ENCODE results near the gene MT2A.

Gene MT2A

GRCh38 chr16:56606071-56606475, 2.3 kb upstream of the MT2A start:
- Histone ChIP-seq H3K4me3 (ENCODE audit: low read length) (no peak overlapping the region), H3K4me1 (ENCODE audit: insufficient read depth, low read length) (peaks cover 24% of the 10 kb centered on the region), H2AFZ (ENCODE audit: low read depth, low read length) (no peak overlapping the region), H3K27me3 (ENCODE audit: insufficient read depth, low read length) (peaks cover 36% of the 10 kb centered on the region), H3K9me3 (ENCODE audit: low read length) (no peaks in the 10 kb centered on the region), H3K36me3 (ENCODE audit: insufficient read depth, low read length) (no peaks in the 10 kb centered on the region)

- no peak overlapping the region for H3K4me3 ChIP-seq (ENCODE audit: low read length)
- H3K36me3 ChIP-seq (ENCODE audit: insufficient read depth, low read length) = no peaks in the 10 kb centered on the region
- H3K4me1 ChIP-seq (ENCODE audit: insufficient read depth, low read length) = peaks cover 24% of the 10 kb centered on the region
- no peaks in the 10 kb centered on the region for H3K9me3 ChIP-seq (ENCODE audit: low read length)
- H3K27me3 ChIP-seq (ENCODE audit: insufficient read depth, low read length) = peaks cover 35% of the 10 kb centered on the region
- no peak overlapping the region for H2AFZ ChIP-seq (ENCODE audit: low read depth, low read length)
Observed at GRCh38 chr16:56606476-56607108, 1.8 kb upstream of the MT2A start.

GRCh38 chr16:56607109-56607618, 1.2 kb upstream of the MT2A start:
- Histone ChIP-seq H3K36me3 (ENCODE audit: insufficient read depth, low read length) (no peaks in the 10 kb centered on the region), H3K27me3 (ENCODE audit: insufficient read depth, low read length) (peaks cover 35% of the 10 kb centered on the region), H3K4me3 (ENCODE audit: low read length) (no peak overlapping the region), H3K9me3 (ENCODE audit: low read length) (no peaks in the 10 kb centered on the region), H2AFZ (ENCODE audit: low read depth, low read length) (no peak overlapping the region), H3K4me1 (ENCODE audit: insufficient read depth, low read length) (peaks cover 24% of the 10 kb centered on the region)

GRCh38 chr16:56607675-56608042, 725 bp upstream of the MT2A start:
- peaks cover 37% of the 10 kb centered on the region for H3K27me3 ChIP-seq (ENCODE audit: insufficient read depth, low read length)
- H3K4me3 ChIP-seq (ENCODE audit: low read length) = no peak overlapping the region
- H2AFZ ChIP-seq (ENCODE audit: low read depth, low read length) = no peak overlapping the region

GRCh38 chr16:56608876-56609462, 585 bp downstream of the MT2A start:
- Histone ChIP-seq H3K4me3 (ENCODE audit: low read length) (peak overlapping the region; percentile 40), H3K27me3 (ENCODE audit: insufficient read depth, low read length) (peaks cover 40% of the 10 kb centered on the region), H3K4me1 (ENCODE audit: insufficient read depth, low read length) (peaks cover 24% of the 10 kb centered on the region), H2AFZ (ENCODE audit: low read depth, low read length) (peak overlapping the region; percentile 64), H3K36me3 (ENCODE audit: insufficient read depth, low read length) (no peaks in the 10 kb centered on the region), H3K9me3 (ENCODE audit: low read length) (no peaks in the 10 kb centered on the region)

More at GRCh38 chr16:56607675-56608042, 725 bp upstream of the MT2A start:
- Histone ChIP-seq H3K36me3 (ENCODE audit: insufficient read depth, low read length) (no peaks in the 10 kb centered on the region), H3K4me1 (ENCODE audit: insufficient read depth, low read length) (peaks cover 24% of the 10 kb centered on the region), H3K9me3 (ENCODE audit: low read length) (no peaks in the 10 kb centered on the region)

- Histone ChIP-seq H3K27me3 (ENCODE audit: insufficient read depth, low read length) (peaks cover 43% of the 10 kb centered on the region), H3K4me3 (ENCODE audit: low read length) (peak overlapping the region; percentile 40), H3K4me1 (ENCODE audit: insufficient read depth, low read length) (peaks cover 24% of the 10 kb centered on the region), H2AFZ (ENCODE audit: low read depth, low read length) (peak overlapping the region; percentile 64), H3K36me3 (ENCODE audit: insufficient read depth, low read length) (no peaks in the 10 kb centered on the region), H3K9me3 (ENCODE audit: low read length) (no peaks in the 10 kb centered on the region)
Observed at GRCh38 chr16:56609463-56609921, 1.1 kb downstream of the MT2A start.

GRCh38 chr16:56610017-56610608, 1.7 kb downstream of the MT2A start:
- H2AFZ ChIP-seq (ENCODE audit: low read depth, low read length) = no peak overlapping the region
- peaks cover 46% of the 10 kb centered on the region for H3K27me3 ChIP-seq (ENCODE audit: insufficient read depth, low read length)
- no peaks in the 10 kb centered on the region for H3K36me3 ChIP-seq (ENCODE audit: insufficient read depth, low read length)
- no peak overlapping the region for H3K4me3 ChIP-seq (ENCODE audit: low read length)
- H3K9me3 ChIP-seq (ENCODE audit: low read length) = no peaks in the 10 kb centered on the region
- peaks cover 24% of the 10 kb centered on the region for H3K4me1 ChIP-seq (ENCODE audit: insufficient read depth, low read length)

GRCh38 chr16:56610609-56611111, 2.3 kb downstream of the MT2A start:
- Histone ChIP-seq H3K4me3 (ENCODE audit: low read length) (no peak overlapping the region), H3K4me1 (ENCODE audit: insufficient read depth, low read length) (peaks cover 24% of the 10 kb centered on the region), H3K9me3 (ENCODE audit: low read length) (no peaks in the 10 kb centered on the region), H3K27me3 (ENCODE audit: insufficient read depth, low read length) (peaks cover 51% of the 10 kb centered on the region), H2AFZ (ENCODE audit: low read depth, low read length) (no peak overlapping the region), H3K36me3 (ENCODE audit: insufficient read depth, low read length) (no peaks in the 10 kb centered on the region)

GRCh38 chr16:56611281-56611833, 3.0 kb downstream of the MT2A start:
- Histone ChIP-seq H3K27me3 (ENCODE audit: insufficient read depth, low read length) (peaks cover 54% of the 10 kb centered on the region), H3K9me3 (ENCODE audit: low read length) (no peaks in the 10 kb centered on the region), H3K4me3 (ENCODE audit: low read length) (no peak overlapping the region), H3K36me3 (ENCODE audit: insufficient read depth, low read length) (no peaks in the 10 kb centered on the region), H3K4me1 (ENCODE audit: insufficient read depth, low read length) (peaks cover 24% of the 10 kb centered on the region), H2AFZ (ENCODE audit: low read depth, low read length) (no peak overlapping the region)

- Histone ChIP-seq H3K27me3 (ENCODE audit: insufficient read depth, low read length) (peaks cover 66% of the 10 kb centered on the region), H3K4me3 (ENCODE audit: low read length) (no peak overlapping the region), H3K4me1 (ENCODE audit: insufficient read depth, low read length) (peaks cover 16% of the 10 kb centered on the region), H3K9me3 (ENCODE audit: low read length) (no peaks in the 10 kb centered on the region), H2AFZ (ENCODE audit: low read depth, low read length) (no peak overlapping the region), H3K36me3 (ENCODE audit: insufficient read depth, low read length) (no peaks in the 10 kb centered on the region)
Observed at GRCh38 chr16:56613706-56614105, 5.3 kb downstream of the MT2A start.

GRCh38 chr16:56614549-56614991, 6.2 kb downstream of the MT2A start:
- H3K27me3 ChIP-seq (ENCODE audit: insufficient read depth, low read length) = peaks cover 66% of the 10 kb centered on the region
- no peaks in the 10 kb centered on the region for H3K36me3 ChIP-seq (ENCODE audit: insufficient read depth, low read length)
- no peak overlapping the region for H3K4me3 ChIP-seq (ENCODE audit: low read length)
- H3K4me1 ChIP-seq (ENCODE audit: insufficient read depth, low read length) = peaks cover 7% of the 10 kb centered on the region
- no peaks in the 10 kb centered on the region for H3K9me3 ChIP-seq (ENCODE audit: low read length)
- no peak overlapping the region for H2AFZ ChIP-seq (ENCODE audit: low read depth, low read length)

- Histone ChIP-seq H3K9me3 (ENCODE audit: low read length) (no peaks in the 10 kb centered on the region), H3K36me3 (ENCODE audit: insufficient read depth, low read length) (no peaks in the 10 kb centered on the region), H3K27me3 (ENCODE audit: insufficient read depth, low read length) (peaks cover 66% of the 10 kb centered on the region), H2AFZ (ENCODE audit: low read depth, low read length) (no peak overlapping the region), H3K4me3 (ENCODE audit: low read length) (no peak overlapping the region), H3K4me1 (ENCODE audit: insufficient read depth, low read length) (peaks cover under 1% of the 10 kb centered on the region)
Observed at GRCh38 chr16:56615353-56615752, 7.0 kb downstream of the MT2A start.
